GM18858 (cell line): ENCODE data around the gene TC2N.
A peak's percentile ranks its signal among the peaks of the same experiment; 100 is the strongest.
"Not testable (repeated sequence)": the region's sequence is repeated elsewhere in the genome, so short reads cannot be mapped to it uniquely, and the experiment has no call there.

ENCODE experiments used
- ATAC-seq: cut with Tn5 transposase; IDR thresholded peaks from one replicate; pipeline ENCODE4 v1.9.1; 2021; ENCODE audit not compliant: unreplicated experiment

Gene TC2N

DNA sequence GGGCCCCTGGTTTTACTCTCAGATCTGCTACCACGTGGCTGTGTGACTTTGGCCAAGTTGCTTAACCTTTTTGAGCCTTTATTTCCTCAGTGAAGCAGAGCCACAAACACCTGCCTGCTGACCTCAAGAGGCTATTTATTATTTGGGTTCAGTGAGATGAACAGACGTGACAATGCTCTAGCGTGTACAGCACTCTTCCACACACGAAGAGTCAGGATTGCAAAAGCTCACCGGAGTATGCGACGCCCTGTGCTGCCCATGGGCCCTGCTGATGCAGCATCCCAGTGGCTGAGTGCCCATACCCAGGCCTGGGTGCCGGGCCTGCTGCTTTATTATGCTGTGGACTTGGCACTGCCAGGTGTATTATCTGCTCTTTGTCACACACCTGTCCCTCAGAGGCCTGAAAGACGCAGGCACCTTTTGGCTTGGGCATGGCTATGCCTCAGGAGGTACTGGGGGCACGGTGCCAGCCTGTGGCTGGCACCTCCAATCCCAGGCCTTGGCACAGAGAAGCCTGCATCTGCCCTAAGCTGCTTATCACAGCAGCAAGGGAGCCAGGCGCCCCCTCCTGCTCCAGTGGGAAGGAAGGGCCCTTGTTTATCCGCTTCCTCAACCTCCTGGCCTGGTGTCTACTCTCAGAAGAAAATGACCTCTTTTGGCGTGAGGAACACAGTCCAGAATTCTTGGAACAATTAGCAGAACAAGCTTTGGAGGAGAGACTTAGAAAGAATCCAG lies 22.3 kb upstream of the TC2N start:
- no peak for ATAC-seq

DNA sequence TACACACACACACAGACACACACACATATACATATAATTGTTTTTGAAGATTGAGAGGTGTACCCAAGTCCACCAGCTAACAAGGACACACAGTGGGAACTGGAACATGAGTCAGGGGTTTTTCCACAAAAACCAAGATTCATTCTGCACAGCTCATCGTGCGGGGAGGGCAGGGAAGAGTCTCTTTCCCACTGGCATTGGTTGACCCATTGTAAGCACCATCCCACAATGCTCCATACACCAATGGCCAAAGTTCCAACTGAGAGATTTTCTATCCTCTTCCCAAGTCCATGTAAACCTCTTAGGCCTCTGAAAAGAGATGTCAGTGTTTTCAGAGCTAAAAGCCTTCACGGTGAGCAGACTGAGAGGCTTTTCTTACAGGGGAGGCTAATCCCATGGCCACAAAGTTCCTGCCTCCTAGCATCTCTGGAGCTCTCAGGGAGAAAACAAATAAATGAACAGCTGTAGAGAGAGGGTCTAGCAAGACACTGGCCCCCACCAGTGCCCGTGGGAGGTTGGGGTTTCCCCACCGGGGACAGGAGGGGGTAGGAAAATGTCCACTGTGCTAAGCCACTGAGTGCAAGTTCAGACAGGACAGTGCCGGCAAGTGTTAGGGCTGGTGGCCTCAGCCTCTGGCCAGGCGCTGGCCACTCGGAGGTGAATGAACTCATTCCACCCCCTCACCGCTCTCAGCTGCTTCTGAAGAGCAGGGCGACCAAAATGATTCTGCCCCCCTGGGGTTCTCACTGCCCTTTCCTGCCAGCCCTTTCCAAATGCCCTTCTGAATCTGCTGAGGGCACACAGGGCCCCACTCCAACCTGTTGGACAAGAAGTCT lies 21.5 kb upstream of the TC2N start:
- no peak for ATAC-seq

DNA sequence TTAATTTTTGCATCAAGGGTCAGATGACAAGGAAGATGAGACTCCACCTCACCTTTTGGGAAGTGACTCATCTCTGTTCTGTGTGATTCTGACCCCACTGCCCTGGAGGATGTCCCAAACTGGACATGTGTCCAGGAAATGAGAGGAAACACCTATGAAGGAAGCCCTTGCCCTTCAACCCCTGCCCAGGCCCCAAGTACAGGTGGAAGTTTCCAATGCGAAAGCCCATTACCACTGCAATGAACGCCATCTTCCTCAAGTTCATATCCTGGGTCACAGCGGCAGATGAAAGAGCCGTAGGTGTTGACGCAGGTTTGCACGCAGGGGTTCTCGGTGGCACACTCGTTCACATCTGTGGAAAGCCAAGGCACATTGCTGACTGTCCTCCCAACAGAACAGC lies 19.6 kb upstream of the TC2N start:
- no peak for ATAC-seq

DNA sequence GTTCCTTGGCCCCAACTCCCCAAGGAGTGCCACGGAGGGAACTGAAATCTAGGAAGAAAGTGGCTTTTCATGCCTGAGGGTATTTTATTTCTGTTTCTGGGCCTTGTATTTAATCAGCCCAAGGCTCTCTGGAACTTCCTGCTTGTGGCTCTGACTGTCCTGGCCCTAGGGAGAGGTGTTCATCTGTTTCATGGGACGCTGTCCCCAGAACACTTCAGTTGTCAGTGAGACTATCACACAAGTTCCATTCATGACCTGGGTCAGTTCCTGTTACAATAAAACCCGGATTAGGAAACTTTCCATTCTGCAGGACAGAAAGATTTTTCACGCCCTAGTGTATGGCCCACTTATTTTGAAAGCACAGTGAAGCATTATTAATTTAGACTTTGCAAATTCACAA lies 18.5 kb upstream of the TC2N start:
- no peak for ATAC-seq

DNA sequence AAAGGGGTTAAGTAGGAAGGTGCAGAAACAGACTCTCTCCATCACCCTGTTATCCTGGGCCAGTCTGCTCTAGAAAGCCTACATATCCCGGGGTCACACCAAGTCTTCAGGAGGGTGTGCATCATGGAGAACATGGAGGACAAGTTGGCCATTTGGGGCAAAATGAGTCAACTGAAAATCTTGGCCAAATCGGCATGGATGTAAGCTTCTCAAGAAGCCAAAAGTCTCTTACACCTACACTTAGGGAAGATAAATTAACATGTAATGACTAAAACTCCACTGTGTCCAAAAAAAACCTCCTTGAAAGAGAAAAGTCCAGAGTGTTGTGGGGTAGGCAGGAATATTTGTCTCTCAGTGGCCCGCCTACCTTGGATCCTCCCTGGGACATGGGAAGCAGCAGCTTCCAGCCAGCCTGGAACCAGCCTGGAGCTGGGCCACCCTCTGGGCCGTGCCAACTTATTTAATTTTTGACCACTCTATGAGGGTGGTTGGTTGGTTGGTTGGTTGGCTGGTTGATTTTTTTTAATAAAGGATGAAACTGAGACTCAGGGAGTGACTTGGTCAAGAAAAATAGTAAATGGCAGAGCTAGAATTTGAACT lies 17.9 kb upstream of the TC2N start:
- ATAC-seq = no peak

DNA sequence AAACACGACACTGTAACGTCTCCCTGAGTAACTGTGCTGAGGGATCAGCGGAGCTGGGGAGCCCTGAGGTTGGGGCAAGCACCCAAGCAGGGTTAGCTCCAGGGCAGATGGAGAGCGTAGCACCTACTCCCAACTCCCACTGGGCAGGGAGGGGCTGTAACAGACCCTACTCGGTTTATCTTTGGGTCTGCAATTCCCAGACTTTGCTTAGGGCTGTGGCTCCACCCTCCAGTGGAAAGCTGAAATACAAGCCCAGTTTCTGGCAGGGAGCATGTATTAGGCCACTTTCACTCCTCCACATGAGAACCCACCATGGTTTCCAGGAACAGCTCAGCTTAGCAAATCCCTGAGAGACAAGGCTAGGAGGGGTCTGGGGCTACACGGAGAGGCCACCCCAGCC lies 17.3 kb upstream of the TC2N start:
- no peak for ATAC-seq

DNA sequence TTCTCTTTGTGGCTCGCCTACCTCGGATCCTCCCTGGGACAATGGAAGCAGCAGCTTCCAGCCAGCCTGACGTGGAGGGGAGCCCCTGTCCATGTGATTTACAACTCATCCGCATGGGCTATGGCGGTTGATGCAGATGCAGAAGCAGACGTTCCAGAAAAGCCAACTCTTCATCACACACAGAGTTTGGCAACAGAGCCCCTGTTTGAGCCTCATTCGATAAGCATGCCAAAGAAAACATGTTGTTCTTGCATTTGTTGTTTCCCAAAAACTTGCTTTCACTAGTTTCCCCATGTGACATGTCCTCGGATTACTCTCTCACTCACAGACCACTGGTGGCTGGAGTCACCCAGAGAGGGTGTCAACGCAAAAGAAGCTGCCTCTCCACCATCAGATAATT lies 16.4 kb upstream of the TC2N start:
- no peak for ATAC-seq

DNA sequence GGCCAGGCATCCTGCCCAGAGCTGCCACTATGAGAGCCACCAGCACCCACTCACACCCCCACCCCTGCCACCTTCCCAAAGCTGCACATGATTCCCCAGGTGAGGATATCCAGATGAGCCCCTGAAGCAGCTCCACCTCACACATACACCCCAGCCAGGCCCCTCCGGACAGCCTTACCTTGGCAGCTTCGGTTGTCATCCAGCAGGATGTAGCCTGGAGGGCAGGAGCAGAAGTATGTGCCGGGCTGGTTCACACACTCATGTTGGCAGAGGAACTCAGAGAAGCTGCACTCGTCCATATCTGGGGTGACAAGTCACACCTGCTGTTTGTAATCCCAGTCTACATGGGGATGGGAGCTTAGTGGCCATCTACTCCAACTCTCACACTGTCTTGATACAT lies 15.4 kb upstream of the TC2N start:
- ATAC-seq = no peak

DNA sequence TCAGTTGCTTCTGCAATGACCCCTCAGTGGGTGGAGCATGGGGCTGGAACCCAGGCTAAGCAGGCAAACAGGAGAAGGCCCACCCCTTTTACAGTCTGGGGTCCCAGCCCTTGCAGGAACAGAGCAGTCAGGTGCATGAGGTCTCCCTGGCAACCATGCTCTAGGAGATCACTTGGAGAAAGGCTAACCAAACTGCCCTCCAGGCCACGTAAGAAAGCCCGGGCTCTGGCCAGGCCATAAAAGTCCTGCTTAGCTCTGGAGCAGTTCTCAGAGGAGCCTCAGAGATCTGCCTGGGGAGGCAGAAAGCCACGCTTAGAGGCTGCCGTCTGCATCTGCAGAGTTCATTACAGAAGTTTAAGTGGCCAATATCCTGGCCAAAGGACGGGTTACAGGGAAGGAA lies 15.0 kb upstream of the TC2N start:
- ATAC-seq = no peak

DNA sequence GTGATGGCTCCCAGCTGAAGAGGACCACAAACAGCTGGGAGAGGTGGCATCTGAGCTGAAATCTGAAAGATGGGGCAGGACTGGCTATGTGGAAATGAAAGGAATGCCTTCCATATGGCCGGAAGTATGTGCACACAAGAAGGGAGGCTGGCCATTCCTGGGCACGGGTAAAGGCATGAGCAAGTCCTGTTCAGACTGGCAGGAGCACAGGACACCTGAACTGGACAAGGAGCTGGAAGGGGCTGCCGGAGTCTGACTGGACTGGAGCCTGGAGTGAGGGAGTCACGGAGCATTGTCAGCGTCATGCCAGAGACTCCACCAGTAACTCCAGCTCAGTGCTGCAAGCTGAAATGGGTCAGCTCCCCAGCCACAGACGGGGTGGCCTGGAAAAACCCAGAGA lies 11.9 kb upstream of the TC2N start:
- ATAC-seq = no peak

DNA sequence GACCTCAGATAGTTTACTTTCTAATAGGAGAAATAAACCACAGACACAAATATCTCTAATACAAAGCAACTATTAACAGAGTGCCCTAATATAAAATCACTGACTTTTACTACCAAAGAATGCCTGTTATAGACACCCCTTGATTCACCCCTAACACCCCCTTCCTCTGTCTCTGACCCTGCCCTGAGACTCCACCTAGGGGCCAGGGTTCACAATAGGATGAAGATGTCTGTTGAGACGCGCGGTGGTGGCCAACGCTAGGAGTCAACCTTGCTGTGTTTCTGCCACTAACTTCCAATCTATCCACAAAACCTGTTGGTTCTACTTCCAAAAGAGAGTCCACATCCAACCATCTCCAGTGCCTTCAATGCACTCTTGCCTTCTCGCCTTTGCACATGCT lies 10.9 kb upstream of the TC2N start:
- no peak for ATAC-seq

DNA sequence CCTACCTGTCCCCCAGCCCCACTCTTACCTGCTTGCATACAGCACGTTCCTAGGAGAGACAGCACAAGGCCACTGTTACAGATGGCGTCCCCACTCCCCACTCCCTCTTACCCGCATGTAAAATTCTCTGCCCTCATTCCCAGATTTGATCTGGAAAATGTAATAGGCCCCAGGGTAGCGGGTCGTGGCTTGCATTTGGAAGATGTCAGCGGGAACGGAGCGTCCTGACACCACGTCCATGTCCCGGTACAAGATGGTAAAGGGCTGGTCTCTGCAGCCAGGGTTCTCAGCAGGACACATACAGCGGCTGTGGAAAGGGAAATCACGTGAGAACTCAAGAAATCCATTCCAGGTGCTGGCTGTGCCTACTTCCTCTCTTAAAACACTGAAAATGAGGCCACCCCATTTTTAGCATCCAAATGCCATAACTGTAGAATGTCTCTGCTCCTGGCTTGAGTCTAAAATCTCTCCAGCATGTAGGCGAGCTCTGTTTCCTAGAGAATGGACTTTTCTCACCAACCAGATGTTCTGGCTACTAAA lies 10.1 kb upstream of the TC2N start:
- no peak for ATAC-seq

DNA sequence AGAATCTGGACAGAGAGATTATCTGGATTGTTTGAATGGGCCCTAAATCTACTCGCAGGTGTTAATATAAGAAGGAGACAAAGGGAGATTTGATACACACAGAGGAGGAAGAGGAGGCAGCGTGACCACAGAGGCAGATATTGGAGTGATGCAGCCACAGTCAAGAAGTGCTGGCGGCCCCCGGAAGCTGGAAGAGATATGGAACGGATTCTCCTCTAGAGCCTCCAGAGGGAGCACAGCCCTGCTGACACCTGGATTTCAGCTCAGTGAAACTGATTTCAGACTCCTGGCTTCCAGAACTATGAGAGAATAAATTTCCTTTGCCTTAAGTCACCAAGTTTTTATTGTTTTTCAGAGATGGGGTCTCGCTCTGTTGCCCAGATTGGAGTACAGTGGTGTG lies 9.2 kb upstream of the TC2N start:
- no peak for ATAC-seq

DNA sequence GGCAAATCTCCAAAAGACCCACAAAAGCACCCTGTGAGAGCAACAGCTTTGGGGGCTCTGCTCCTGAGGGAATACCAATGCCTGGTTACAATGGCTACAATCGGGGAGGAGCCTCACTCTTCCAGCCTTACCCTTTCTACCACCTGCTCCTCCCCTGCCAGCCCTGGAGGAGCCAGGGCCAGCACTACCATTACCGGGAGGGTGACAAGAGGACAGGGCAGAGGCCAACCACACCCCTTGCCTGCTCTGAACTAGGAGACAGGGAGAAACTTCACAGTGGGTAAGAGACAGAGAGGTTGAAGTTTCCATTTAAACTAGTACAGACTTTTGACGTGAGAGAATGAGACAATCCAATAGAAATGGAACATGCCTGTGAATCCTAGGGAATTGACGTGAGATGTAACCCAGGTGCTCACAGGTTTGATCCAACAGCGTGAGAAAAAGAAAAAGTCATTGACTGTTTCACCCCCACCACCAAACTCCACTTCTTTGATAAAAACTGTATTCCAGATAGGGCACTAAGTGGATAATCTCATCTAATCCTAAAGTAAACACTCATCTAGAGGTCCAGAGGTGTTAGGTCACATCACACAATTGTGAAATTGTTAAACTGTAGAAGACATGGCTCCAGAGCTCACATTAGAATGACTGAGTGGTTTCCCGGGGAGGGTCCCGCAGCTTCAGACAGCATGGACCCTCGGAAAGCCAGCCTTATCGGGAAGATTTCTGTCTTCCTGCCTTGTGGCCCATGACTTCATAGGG lies 8.4 kb upstream of the TC2N start:
- no peak for ATAC-seq

DNA sequence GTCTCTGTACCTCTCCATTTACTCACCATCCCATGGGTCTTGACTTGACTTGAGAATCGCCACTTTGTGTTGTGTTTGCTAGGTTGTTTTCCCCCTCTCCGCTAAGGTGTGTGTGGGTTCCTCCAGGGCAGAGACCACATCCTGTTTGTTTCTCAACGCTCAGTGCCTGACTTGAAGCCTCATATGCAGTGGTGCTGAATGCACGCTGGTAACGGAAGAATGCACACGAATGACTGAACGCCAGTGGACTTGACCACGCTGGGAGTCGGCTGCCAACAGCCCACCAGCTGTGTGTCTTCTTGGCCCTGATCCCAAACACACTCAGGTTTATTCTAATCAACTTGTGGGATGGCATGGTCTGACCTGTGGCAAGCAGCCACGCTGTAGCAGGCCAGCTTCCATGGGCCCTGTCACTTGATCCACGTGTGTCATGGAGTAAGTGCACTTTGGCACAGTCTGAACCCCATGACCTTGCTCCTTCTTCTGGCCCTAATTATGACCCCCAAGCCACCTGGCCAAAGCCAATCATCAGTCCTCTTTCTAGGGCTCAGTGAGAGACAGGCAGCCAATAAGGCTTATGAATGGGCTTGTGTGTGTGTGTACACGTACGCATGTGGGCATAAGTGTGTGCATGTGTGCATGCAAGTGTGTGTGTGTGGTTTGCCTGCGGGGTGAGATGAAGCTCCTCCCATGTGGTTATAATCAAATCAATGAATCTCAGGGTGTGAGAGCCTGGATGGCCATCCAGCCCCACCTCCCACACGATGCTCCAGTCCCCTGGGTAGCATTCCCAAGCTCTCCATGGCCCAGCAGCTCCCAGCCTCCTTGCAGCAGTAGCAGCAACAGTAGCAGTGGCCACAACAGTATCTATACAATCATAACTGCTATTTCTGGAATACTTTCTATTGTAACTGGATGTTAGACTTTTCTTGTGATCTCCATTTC lies 6.4 kb upstream of the TC2N start:
- ATAC-seq = peak; percentile 70

DNA sequence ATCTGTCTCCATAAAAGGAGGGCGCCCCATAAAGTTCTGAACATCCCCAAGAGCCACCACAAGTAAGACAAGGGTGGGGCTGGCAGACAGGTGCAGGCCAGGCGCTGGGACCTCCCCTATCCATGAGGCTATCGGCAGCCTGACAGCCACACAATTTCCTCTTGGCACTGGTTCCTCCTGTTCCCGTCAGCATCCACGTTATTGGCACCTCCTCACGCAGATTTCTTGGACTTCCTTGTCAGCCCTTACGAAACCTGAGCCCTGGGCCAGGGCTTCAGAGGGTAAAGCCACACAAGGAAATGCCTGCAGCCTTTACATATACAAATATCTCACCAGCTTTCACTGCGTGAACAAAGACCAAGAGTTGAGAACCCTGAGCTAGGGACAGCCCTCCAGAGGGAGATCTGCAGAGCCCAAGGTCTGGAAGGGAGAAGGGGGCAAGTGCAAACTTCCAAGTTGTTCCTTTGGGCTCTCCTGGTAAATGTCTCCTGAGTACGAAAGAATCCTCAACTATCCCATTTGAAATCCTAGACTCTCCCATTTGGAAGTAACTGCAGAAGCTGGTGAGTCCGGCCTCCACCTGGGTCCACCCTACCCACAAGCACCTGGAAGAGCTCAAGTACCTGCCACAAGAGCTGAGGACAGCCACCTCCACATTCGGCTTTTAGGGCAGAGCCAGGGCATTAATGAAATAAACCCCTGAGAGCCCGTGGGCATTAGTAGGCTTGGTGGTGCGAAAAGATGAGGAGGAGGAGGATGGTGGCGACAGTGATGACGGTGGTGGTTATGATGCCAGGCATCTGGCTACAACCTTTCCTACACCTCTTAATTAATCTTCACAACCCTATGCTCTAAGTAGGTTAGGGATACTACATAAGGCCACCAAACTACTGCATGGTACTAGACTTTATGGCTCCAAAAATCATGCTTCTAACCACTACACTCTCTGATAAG lies 5.5 kb upstream of the TC2N start:
- ATAC-seq = no peak

DNA sequence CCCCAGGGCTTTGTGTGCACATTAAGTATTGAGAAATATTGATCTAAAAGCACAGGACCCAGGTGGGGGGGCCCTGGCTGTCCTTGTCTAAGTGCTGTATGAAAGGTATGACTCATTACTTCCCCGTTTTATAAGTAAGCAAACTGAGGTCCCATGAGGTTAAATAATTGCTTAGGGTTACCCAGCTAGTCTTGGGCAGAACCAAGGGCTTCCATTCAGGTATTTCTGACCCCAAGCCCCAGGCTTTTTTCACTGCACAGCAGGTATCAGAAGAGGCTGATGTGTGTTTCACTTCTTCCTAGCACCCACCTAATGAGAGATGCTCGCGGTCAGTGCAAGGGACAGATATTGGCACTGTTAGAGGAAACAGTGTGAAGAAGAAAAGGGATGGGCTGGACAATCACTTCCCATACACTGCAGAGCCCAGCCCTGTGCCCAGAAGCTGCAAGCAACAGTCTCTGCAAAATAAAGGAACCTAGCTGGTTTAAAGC lies 4.7 kb upstream of the TC2N start:
- peak; percentile 36 for ATAC-seq

DNA sequence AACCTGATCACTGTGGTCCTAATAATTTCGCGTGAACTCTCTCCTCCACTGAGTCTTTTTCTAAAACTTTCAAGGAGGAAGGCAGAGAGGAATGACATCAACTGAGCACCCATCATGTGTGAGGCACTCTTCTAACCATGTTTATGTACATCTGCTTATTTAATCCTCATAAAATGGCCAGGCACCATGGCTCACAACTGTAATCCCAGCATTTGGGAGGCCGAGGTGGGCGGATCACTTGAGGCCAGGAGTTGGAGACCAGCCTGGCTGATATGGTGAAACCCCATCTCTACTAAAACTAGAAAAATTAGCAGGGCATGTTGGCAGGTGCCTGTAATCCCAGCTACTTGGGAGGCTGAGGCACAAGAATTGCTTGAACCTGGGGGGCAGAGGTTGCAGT lies 4.1 kb upstream of the TC2N start:
- ATAC-seq = not testable (repeated sequence)

DNA sequence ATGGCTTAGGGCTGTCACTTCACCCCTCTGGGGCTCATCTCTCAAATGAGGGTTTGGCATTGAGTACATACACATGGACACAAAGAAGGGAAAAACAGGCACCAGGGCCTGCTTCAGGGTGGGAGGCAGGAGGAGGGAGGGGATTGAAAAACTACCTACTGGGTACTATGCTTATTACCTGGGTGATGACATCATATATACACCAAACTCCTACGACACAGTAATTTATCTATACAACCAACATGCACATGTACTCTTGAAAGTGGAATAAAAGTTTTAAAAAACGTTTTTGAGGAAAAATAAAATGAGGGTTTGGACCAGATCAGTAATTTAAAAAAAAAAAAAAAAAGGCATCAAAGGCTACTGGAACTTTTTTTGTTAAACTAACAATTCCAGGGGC lies 3.6 kb upstream of the TC2N start:
- no peak for ATAC-seq
